Measurements from ENCODE around the gene HTR1B. TPM values are rescaled to one million over a fixed set of nuclear protein-coding genes. Genes with fewer than 3 reads are reported as not detected.

Gene HTR1B, protein sequence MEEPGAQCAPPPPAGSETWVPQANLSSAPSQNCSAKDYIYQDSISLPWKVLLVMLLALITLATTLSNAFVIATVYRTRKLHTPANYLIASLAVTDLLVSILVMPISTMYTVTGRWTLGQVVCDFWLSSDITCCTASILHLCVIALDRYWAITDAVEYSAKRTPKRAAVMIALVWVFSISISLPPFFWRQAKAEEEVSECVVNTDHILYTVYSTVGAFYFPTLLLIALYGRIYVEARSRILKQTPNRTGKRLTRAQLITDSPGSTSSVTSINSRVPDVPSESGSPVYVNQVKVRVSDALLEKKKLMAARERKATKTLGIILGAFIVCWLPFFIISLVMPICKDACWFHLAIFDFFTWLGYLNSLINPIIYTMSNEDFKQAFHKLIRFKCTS
- total RNA-seq = 0.17 and 0.72 TPM in 2 replicates

DNA sequence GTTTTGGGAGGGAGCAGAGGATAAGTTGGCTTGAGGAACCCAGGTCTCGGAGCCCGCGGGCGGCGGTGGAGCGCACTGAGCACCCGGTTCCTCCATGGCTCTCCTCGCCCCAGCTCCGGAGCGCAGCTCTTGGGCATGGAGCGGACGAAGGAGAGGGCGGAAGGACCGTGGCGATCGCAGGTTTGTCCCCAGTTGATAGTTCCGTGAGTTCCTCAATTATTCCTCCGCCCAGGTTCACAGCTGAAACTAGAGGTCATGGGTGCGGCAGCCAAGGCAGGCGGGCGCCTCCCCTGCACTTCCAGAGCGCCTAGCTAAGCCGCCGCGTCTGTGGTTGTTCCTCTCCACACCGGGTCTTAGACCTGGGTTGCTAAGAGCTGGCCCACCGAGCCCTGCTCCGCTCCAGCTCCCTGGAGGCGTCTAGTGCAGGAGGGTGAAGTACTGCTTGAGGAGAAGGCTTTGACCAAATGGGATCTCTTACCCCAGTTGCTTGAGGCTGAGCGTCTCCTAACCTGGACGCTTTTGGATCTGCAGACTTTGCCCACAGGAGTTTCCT is at the start of gene HTR1B:
Gene HTR1B, minus strand, starts transcription at position 184 of the 553 bp plus-strand sequence. Its CDS starts 88 bp downstream, at position 96.

Other genes with a start within 250 kb of the HTR1B start
- not detected in 2 replicates for gene MEI4, start 189.5 kb upstream of the HTR1B start, total RNA-seq